Measurements from ENCODE around the gene DNAI4.
A peak's percentile ranks its signal among the peaks of the same experiment; 100 is the strongest.

DNA sequence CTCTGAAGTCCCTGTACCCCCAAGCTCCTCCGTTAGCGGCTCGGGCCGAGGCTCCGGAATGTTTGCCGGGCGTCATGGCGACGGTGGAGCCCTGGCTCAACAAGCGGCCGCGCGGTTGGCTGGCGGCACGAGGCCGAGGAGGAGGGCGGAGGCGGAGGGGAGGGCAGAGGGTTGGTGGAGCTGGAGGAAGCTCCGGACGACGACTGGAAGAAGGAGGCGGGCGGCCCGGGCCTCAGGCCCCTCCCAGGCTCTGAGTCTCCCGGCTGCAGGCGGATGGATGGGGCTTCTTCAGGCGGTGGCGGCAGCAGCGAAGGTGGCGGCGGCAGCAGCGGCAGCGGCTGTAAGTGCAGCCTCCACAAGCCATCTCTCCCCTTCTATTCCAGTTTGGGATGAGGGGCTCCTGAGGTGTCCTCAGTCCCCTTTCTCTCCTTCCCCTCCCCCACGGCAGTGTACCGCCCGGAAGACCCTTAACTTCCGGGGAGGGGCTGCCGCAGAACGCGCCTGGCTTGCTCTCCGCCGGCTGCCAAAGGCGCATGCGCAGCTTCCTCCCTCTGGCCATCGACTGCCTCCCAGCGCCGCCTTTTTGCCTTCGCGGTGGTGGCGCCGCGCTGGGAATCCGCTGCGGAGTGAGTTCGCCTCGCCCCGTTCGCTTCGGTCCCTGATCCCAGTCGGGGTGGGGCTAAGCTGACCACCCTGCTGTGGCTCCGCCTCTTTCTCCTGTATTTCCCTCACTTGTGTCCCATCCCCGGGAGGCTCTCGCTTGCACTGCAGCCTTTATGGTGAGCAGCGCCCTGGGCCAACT lies at the start of gene DNAI4, which contains the start of gene MIER1:
- TF ChIP-seq, protein P1, sequence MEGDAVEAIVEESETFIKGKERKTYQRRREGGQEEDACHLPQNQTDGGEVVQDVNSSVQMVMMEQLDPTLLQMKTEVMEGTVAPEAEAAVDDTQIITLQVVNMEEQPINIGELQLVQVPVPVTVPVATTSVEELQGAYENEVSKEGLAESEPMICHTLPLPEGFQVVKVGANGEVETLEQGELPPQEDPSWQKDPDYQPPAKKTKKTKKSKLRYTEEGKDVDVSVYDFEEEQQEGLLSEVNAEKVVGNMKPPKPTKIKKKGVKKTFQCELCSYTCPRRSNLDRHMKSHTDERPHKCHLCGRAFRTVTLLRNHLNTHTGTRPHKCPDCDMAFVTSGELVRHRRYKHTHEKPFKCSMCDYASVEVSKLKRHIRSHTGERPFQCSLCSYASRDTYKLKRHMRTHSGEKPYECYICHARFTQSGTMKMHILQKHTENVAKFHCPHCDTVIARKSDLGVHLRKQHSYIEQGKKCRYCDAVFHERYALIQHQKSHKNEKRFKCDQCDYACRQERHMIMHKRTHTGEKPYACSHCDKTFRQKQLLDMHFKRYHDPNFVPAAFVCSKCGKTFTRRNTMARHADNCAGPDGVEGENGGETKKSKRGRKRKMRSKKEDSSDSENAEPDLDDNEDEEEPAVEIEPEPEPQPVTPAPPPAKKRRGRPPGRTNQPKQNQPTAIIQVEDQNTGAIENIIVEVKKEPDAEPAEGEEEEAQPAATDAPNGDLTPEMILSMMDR (IDR thresholded peaks at IDR 0.05): peak; percentile 6 to 67 (median 26)
- TF ChIP-seq EP300 (IDR thresholded peaks at IDR 0.05) (peak; percentile 77 to 92), POLR2A (IDR thresholded peaks at IDR 0.05) (peak; percentile 69 to 85)

Data from tibial nerve (tissue), 4 donors.